Loucy (cell line): ENCODE results near the gene PNMA8C.

Source experiments
- EZH2phosphoT487 ChIP-seq: fragments of 200-600 bp; IDR thresholded peaks from 2 replicates; pipeline ENCODE4 v1.6.1; 2018; ENCODE audit warnings: antibody characterized with exemption, mild to moderate bottlenecking, moderate library complexity, borderline replicate concordance
- TF ChIP-seq, protein P1 (sequence below): fragments of 200-600 bp; sonication (generic); conservative IDR thresholded peaks from 2 replicates; pipeline ENCODE4 v1.5.1; 2014; ENCODE audit warnings: mild to moderate bottlenecking, antibody characterized with exemption, low read length

DNA sequence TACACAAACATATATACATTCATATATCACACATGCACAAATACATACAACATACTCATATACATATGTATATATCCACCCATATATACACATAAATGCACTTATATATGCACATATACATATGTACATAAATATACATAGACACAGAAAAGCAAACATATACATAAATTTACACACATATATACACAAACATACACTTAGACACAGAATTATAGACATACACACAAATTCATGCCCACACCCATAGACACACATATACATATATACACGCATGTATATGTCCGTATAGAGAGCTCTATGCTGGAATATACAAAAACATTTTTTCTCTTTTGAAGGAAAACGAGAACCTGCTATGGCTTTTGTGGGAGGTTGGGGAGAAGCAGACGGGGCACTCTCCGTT, 22.0 kb upstream of the PNMA8C start:
- TF ChIP-seq, protein P1, sequence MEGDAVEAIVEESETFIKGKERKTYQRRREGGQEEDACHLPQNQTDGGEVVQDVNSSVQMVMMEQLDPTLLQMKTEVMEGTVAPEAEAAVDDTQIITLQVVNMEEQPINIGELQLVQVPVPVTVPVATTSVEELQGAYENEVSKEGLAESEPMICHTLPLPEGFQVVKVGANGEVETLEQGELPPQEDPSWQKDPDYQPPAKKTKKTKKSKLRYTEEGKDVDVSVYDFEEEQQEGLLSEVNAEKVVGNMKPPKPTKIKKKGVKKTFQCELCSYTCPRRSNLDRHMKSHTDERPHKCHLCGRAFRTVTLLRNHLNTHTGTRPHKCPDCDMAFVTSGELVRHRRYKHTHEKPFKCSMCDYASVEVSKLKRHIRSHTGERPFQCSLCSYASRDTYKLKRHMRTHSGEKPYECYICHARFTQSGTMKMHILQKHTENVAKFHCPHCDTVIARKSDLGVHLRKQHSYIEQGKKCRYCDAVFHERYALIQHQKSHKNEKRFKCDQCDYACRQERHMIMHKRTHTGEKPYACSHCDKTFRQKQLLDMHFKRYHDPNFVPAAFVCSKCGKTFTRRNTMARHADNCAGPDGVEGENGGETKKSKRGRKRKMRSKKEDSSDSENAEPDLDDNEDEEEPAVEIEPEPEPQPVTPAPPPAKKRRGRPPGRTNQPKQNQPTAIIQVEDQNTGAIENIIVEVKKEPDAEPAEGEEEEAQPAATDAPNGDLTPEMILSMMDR = no peak
- no peak for TF ChIP-seq EZH2phosphoT487
